CD4-positive, alpha-beta T cell treated with Interleukin-6 at 100 ng/mL for 8 hours (primary cell): ENCODE results near the gene CDHR3.

Experiments
- DNase-seq: peaks from one replicate; pipeline ENCODE4 v3.0.0-alpha.2; 2020; ENCODE audit warnings: mixed read lengths, low spot score

CDHR3 gene

GRCh38 chr7:106029451-106029850, 66.4 kb downstream of the CDHR3 start:
- DNase-seq = no peak

GRCh38 chr7:106029941-106030340, 66.9 kb downstream of the CDHR3 start:
- no peak for DNase-seq

DNA sequence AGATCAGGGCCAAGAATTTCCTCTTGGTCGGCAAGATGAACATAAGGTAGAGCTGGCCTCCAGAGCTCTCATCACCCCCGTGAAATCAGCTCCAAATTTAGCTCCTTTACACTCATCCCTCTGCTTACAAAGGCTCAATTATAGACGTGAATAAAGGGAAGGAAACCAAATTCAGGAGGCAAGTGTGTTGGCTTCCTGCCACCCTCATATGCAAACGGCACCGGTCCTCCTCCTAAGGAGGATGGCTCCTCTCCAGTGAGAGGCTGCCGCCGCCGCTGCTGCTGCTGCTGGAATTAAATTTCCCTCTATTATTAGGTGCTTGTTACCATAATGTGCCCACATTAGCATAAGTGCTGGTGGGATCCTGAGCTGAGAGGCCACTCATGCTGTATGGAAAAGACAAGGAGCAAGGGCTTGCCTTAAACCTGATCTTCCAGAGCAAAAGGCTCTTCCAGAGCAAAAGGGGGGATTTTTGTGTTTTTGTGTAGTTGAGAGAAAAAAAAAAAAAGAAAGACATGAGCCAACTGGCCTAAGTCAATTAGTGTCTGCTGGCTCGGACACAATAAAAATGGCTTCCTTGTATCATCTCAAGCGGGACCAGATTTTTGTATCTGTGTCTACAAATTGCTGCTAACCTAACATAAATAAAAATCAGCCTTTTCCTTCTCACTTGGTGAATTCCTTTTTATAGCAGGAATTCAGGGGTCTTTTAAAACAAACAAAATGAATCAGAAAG, 68.4 kb downstream of the CDHR3 start:
- no peak for DNase-seq

DNA sequence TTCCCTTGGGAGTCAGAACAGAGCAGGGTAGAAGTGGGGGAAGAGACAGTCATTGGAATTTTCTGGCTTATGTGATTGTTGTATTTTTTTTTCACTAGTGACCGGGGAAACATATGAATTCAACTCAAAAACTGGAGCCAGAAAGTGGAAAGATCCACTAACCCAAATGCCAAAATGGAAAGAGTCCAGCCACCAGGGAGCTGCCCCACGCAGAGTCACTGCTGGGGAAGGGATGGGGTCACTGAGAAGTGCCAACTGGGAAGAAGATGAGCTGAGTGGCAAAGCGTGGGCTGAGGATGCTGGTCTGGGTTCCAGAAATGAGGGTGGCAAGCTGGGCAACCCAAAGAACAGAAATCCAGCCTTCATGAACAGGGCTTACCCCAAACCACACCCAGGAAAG, 69.2 kb downstream of the CDHR3 start:
- DNase-seq = no peak

GRCh38 chr7:106033735-106034134, 70.7 kb downstream of the CDHR3 start:
- DNase-seq = no peak

DNA sequence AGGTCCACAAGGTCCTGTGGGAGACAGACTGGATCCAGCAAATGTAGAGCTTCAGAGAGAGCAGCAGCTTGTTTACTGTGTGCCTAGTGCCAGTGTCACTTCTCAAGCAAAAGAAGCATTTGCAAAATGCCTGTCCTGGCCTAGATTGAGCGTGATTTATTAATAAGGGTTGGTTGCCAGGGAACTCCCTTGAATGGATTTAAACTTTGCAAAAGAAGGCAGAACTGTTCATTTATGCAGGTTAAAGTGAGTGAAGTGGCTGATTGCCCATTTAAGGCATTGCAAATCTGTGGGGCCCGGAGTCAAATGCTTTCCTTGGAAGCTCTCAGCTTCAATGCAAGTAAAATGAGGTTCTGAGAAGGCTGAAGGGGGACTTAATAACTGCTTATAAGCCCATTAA, 71.3 kb downstream of the CDHR3 start:
- DNase-seq = no peak

DNA sequence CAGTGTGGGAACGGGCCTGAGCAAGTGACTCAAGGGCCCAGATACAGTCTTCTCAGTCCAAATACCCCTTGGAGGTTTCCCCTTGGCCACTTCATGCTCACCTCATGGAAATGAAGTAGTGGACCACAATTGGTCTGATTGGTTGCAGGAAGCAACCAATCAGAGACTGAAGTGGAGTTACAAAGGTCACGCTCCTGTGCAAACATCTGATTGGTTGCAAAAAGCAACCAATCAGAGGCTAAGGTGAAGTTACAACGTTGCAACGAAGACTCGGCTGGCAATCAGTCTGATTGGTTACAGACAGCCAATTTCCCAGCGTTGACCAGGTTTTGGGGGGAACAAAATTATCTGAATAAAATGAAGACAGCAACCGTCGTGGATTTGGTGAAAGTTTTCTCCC, 72.5 kb downstream of the CDHR3 start:
- DNase-seq = no peak

GRCh38 chr7:106036004-106036403, 72.9 kb downstream of the CDHR3 start:
- DNase-seq = no peak

DNA sequence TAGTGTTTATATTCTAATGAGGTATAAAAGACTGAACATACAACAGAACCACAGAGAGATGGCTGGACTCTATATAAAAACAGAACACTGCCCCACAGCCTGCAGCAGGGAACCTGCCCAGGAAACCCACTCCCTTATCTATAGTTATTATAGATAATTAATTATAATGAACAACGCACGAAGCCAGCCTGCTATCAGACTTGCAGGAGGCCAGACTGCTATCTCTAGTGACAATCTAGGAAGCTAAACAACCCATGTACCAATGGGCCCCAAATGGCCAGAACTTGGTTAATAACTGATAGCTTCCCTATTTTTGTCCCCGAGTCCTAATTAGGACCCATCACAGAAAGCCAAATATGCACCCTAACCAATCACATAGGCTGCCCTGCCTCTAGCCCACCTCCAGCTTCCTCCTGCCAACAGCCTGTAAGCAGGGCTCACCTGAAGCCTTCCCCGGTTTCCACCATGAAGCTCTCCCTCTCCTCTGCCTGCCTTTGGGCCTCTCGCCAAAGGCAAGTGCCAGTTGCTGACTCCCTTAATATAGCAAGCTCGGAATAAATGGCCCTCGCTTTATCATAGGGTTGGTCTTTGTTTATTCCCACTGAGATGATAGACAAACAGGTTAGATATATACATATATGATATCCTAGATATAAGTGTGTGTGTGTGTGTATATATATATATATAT, 74.6 kb downstream of the CDHR3 start:
- DNase-seq = no peak

DNA sequence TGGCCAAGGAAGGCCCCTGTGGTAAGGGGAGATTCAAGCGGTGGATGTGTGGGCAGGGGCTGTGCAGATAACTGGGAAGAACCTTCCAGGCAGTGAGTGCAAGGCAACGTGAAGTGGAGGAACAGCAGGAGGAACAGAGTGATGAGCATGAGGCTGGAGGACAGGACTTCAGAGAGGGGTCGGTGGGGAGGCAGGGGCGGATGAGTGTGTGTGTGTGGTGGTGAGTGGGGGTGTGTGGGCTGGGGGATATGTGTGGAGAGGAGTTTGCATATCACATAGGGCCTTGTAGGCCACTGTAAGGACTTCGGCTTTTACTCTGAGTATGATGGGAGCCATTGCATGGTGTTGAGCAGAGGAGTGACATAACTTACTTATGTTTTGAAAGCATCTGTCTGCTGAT, 75.2 kb downstream of the CDHR3 start:
- no peak for DNase-seq

- no peak for DNase-seq
Observed at GRCh38 chr7:106038916-106039315, 75.9 kb downstream of the CDHR3 start.

DNA sequence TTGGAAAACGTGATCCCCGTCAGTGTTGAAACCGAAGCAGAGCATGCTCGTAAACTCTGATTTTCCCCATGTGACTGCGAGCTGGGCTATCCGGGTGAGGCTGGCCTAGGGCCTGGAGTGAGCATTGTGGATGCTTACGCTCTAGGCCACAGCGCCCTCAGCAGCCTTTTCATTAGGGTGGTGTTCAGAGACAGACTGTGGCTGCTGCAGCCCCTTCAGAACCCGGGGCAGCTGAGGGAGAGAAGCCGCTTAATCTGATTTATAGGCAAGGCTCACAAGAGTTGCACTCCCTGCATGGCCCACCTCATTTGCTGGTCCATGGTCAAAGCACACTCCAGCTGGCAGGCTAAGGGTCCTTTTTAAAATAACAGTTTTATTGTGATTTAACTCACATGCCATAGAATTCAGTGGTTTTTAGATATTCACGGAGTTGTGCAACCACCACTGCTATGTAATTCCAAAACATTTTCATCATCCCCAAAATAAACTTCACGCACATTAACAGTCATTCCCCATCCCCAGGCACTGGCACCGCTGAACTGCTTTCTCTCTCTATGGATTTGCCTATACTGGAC, 76.5 kb downstream of the CDHR3 start:
- DNase-seq = no peak

- no peak for DNase-seq
Observed at GRCh38 chr7:106041140-106041717, 78.2 kb downstream of the CDHR3 start.

GRCh38 chr7:106042196-106042611, 79.1 kb downstream of the CDHR3 start:
- DNase-seq = no peak

DNA sequence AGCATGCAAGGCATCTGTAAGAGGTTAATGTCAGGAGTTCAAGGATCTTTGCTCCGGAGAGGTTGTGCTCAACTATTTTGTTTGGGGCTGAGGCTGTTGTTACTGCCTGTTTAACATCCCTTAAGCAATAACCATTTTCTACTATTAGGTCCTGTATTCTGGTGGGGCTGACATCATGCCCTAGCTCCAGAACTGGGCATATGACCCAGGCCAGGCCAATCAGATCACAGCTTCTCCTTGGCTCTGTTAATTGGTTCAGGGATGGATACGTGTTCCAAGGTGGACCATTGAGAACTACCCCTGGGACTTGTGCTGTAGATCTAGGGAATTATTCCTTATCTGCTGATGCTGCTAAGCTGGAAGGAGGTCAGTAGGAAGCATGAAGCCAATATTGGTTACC, 82.1 kb downstream of the CDHR3 start:
- no peak for DNase-seq

DNA sequence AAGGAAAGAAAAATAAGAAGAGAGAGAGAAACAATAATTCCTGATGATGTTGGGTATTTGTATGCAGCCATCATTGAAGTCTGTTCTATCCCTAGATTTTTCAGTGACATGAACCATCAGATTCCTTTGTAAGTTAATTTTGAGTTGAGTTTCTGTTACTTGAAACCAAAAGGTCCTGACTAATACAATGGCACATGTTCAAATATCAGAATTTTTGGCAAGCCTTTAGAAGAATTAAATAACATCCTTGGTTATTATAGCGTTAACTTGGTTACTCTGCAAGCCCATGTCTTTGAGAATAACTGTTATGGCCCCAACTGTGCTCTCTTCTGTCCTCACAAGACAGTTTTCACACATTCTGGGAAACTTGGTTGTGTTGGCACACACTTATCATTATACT, 82.5 kb downstream of the CDHR3 start:
- no peak for DNase-seq

DNA sequence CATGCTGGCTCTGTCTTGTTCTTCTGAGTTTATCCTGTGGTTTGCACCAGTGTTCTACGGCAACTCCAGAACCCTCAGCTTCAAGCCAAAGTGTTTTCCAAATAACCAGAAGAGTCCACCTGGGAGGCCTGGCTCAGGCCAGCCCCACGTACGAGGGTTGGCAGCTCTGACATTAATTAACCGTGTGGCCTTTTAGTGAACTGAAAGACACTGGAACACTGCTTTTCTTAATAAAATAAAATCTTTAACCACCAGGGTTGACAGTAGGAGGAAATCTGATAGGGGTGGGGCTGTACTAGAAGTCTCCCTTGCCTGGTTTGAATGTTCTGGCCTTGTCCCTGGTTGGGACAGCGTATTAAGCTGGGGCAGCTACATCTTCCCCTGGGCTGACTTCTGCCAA, 84.1 kb downstream of the CDHR3 start:
- no peak for DNase-seq

GRCh38 chr7:106047818-106048705, 85.0 kb downstream of the CDHR3 start:
- no peak for DNase-seq

DNA sequence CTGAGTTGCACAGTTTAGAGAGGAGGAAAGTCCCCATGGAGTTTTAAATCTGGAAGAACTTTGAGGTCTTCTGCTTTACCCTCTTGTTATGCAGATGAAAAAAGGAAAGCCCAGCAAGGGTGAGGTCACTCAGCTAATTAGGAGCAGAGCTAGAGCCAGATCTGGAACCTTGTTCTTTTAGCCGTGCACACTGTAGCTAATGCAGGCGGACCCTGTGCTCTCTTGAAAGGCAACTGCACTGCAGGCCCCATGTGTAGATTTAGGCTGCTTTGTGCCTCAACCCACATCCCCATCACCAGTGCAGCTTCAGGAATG, 85.6 kb downstream of the CDHR3 start:
- DNase-seq = no peak

DNA sequence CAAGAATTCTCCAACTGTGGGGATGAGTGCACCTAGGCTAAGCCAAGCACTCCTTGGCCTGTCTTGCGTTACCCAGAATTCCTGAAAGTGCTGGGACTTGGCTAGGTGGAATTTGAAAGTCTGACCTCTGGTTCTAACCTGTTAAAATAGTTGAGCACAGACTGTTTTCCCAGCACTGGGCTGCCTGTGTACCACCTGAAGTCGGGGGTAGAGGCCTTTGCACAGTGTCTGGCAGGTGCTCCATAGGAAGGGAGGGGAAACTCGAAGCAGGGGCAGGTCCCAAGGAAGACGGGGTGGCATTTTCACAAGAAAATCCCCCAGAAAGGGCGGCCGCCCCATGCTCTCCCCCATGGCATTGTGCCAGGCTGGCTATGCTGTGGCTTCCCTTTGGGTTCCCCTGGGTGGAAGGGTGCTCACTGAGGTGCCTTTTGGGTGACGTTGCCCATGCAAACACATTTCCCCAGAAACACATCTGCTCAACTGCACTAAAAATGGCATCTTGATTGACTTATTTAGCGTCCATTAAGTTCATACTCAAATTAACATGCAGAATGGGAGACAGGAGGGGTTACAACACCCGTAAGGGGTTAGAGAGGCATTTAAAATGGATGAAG, 86.2 kb downstream of the CDHR3 start:
- no peak for DNase-seq

DNA sequence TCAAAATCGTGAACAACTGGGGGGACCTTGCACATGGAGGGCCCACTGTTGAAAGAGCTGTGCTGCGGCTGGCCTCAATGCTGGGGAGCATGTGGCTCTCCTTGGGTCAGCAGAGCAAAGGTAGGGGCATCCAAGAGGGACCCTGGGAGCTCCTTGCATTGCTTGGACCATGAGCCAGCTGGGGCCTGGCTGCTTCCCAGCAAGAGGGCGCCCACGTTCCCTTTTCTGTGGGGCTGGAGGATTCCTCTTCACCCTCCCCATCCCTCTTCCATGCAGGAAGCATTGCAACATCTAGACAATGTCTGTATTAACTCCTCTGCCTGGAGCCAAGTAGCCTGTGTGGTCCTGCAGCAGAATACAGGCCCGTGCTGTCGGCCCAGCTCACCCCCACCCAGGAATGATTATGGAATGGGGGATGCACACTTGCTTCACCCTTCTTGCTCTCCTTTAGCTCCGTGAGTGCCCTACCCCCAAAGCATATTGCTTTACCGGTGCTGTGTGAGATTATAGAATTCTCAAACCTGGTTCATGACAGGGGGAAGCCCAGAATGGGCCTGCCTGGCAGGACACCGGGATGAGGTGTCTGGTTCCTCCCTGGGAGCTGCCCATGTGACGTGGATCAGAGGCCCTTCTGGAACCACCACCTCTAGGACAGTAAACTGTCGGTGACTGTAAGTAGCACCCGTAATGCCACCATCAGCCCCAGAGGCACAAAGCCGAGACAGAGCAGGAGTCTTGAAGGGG, 87.1 kb downstream of the CDHR3 start:
- DNase-seq = no peak
